ENCODE results near the gene MYRF.

DNA sequence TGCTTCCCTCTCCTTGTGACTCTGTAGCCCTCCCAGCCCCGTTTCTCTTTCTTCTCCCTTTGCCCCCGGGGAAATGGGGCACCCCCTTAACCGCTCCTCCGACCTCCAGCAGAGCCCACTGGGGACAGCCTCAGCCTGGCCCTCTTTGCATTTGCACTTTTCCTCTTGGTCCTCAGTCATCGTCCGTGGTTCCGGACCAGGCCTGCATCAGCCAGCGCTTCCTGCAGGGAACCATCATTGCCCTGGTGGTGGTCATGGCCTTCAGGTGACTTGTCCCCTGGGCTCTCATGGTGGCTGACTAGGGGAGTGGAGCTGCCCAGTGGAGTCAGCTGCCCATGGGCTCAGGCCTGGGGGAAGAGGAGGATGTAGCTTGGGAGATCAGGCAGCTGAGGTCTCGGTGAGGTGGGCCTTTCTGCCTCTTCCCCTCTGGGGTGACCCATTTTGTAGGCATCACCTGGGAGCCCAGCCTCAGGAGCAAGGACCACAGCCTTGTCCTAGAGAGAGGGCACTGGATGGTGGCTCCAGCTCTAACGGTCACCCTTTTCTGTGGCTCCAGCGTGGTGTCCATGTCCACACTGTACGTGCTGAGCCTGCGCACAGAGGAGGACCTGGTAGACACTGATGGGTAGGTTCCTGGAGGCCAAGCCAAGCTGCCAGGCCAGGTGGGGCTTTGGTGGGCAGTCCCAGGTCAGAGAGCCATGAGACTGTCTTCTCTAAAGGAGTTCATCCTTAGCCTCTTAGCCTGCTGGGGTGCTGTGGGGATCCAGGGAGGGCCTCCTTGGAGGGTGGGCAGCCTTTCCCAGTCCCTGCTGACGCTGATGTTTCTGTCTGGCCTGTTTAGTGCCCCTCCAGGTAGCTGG is 27.5 kb downstream of the MYRF start:
- TF ChIP-seq EP300 (IDR thresholded peaks at IDR 0.05; ENCODE audit: borderline replicate concordance) (no peak), REST (IDR thresholded peaks at IDR 0.05; ENCODE audit: low read depth) (no peak), CREB1 (IDR thresholded peaks at IDR 0.05; ENCODE audit: low read depth) (no peak), YY1 (IDR thresholded peaks at IDR 0.05; ENCODE audit: low read depth) (no peak), ZBTB7A (IDR thresholded peaks at IDR 0.05; ENCODE audit: low read depth) (no peak), TAF1 (IDR thresholded peaks at IDR 0.05; ENCODE audit: low read depth) (no peak)
